Measurements from ENCODE around the gene HNMT.

- TF ChIP-seq CTCF (IDR thresholded peaks at IDR 0.05; ENCODE audit: insufficient read depth, low read length) (no peak), POLR2AphosphoS5 (IDR thresholded peaks at IDR 0.05; ENCODE audit: low read depth) (no peak), REST (IDR thresholded peaks at IDR 0.05; ENCODE audit: insufficient replicate concordance, low read depth) (no peak), GABPA (IDR thresholded peaks at IDR 0.05; ENCODE audit: low read depth) (no peak)
Measured at GRCh38 chr2:137944714-137945113, 19.6 kb upstream of the HNMT start.

Data from HL-60 (cell line).